ENCODE data around the gene ATP10A.

ATP10A gene

DNA sequence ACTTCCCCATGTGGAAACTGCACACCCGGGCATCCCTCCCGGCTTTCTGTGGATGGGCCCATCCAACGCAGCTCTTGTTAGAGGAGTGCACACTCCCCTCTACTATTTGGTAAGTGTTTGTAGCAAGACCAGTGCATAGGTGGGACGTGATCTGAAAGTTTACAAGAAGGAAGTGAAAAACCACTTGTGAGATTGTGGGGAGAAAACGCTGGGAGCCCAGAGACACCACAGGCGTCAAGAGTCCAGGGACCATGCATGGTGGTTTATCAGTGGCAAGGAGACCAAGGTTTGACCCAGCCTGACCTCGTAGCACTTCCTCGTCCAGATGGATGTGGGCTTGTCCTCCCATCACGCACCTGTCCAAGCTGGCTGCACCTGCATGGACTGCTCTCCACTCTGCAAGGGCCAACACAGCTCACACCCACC is 51.6 kb downstream of the ATP10A start:
- no peak for DNase-seq

DNA sequence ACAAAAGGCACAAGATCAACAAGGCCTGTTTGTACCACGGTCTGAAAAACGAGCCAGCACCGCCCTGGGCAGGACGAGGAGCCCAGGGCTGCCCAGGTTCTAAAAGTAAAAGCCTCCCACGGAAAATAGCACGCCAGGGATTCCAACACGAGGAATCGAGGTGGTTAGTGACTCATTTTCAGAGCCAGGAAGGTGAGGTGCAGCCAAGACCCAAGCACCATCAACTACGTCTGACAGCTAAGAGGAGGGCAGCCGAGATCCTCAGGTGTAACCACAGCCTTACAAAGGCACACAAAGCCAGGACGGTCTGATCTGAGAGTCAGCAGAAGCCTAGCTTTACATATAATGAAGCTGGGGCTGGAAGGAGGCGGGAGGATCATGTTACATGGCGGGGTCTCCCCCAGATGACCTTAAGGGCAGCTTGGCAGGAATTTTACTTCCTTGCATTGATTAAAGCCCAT is 52.5 kb downstream of the ATP10A start:
- DNase-seq = no peak

DNA sequence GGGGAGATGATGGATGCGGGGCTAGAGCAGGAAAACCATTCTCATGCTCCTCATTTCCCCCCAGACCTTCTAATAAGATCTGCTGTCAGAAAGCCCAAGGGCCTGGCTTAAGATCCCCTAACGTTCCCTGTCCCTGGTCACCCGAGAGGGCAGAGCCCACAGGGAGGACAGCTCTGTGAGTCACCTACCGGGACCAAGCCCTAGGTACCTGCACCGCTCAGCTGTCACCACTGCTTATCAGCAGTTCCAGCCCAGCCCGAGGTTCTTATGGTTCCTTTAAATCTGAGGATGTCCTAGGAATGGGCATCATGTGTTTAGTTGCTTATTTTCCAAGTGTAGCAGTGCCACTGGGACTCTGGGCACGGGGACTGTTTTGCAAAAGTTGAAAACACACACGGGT is 53.0 kb downstream of the ATP10A start:
- DNase-seq = no peak

DNA sequence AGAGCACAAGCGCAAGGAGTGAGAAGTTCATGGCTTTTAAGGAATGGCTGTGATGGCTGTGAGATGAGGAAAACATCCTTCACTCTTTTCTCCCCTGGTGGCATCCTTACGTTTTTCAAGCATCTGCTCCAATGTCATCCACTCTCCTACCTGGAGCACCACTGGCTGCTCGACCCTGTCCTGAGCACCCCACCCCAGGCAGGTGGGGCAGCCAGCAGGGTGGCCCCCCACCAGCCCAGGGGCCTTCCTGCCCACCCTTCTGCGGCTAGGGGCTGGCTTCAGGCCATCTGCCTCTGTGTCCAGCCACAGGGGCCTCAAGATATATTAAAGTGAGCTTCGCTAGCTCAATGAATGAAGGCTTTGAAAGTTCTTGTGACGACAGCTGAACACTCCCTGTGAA is 56.1 kb downstream of the ATP10A start:
- no peak for DNase-seq

DNA sequence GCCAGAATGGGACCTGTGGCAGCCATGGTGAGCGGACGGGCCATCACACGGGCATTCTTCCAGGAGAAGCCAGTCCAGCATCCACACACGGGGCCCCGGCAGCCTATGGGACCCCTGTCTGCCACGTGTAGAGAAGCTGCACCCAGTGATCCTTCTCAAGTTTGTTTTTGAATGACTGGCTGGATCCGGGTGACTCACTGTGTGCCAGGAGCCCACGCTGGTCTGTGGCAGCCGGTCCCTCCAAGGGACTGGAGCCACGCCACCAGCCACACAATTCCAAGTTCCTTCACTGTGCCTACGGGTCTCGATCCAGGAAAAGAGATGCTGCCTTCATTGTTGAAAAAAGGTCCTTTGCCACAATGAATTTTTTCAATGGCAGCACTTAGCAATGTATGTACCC is 58.1 kb downstream of the ATP10A start:
- no peak for DNase-seq

DNA sequence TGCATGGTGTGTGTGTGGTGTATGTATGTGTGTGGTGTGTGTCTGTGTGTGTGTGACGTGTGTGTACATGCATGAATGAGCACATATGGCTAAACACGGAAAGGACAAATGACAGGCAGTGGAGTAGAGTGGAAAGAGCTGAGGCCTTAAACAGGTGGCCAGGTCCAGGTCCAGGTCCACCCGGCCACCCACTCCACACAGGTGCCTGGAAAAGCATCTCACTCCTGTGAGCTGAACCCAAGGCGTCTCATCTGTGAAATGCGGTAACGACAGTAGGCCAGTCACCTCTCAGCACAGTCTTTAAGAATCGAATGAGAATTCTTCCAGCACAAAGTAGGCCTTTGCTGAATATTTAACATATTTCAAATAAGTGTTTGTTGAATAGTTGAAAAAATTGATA is 58.7 kb downstream of the ATP10A start:
- no peak for DNase-seq

DNA sequence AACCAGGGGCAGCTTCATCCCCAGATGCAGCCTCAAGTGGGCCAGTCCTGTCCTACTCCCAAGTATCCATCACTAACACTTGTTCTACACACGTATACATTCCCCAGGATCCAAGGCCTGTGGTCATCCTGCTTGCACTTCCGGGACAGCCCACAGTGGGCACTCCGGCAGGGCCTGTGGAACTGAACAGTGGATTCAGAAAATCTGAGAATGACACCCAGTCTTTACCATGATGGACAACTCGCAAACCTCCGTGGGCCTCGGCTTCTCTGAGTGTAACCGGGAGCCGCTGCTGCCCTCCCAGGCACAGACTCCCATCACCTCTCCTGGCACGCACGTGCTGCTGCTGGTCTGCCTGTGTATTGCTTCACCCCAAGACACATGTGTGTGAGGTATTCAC is 59.6 kb downstream of the ATP10A start:
- DNase-seq = no peak

DNA sequence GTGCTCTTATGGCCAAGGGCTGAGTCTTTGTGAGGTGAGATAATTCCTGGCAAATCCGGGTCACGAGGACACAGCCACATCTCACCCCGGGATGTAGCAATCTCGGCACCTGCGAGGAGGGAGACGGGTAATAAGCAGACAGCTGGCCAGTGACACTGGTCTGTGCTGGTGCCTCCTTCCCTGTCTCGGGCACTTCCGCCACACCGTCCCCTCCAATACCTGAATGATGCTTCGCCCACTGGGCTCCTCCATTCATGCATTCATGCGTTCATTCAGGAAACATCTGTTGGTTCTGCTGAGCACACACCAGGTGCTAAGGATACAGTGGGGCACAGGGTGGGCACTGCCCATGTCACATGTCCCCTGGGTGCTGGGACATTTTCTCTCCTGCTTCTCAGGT is 60.1 kb downstream of the ATP10A start:
- no peak for DNase-seq

DNA sequence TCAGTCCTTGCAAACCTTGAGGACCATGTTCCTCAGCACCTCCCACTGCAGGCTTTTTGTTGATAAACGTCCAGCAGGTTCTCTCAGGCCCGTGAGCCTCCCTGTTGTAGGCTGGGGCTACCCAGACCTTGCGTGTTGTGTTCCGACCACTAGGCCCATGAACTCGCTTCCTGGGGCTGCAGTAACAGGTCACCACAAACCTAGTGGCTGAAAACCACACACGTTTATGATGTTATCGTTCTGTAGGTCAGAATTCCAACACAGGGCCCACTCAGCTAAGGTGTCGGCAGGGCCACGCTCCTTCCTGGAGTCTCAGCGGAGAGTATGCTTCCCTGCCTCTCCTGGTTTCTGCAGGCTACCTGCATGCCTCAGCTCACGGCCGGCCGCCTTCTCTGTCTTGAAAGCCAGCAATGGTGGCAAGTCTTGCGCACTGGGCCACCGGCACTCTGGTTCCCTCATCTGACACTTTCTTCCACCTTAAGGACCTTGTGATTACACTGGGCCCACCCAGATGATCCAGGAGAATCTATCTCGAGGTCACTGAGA is 60.8 kb downstream of the ATP10A start:
- DNase-seq = no peak

DNA sequence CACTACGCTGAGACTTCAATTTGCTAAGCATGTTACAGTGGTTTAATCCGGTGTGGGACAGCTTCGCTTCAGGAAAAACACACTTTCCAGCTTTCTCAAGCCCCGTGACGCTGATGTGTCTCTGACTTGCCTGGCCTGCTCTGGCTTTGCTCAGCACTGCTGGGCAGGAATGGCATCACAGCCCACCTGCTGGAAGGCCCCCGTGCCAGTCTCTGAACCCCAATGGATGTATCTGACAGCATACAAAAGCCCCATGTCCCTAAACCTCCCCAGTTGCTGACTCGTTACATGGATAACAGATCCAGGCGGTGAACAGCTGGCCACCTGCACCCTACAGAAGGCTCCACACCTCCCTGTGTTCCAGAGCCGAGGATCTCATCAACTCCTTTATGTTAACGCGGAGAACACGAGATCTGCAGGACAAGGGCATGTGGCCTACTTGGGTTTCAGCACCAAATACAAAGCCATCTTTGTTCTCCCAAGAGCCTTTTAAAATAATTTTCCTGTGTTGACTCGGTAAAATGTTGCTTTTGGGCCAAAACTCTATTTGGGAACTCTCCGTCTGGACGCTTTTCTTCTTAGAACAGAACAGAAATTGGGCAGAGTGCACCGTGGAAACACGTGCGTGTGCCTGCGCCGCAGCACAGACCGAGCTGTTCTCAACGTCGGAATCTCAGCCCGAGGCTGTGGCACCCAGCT is 61.4 kb downstream of the ATP10A start:
- DNase-seq = no peak

DNA sequence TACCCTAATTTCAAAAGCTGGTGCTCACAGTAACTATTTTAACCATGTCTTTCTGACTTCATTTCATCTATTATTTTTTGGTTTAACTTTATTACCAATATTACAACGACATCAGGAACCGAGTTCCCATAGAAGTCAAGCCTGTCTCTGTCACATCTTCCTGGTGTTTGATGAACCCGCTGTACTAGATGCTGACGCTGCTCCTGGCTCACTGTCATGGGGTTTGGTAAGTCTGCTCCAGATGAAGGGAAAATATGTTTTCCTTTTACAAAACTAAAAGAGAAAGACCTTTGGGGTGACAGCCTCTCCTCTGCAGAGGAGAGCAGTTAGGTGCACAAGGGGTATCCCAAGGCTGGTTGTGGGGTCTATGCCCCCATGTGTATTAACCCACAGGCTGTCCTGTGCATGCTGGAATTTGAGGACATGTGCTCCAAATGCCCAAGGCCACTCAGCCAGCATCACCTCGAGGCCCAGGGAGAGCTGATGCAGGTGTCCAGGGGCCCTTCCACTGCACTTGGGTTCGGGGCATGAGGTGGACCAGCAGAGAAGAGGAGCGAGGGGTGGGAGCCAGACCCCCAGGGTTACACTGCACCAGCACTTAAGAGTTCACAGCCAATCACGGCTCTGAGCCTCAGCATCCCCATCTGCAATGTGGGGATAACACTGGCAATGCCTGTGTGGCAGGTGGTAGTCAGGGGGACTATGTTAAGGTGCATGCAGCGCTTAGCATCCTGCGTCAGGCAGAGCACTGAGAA is 62.2 kb downstream of the ATP10A start:
- no peak for DNase-seq

DNA sequence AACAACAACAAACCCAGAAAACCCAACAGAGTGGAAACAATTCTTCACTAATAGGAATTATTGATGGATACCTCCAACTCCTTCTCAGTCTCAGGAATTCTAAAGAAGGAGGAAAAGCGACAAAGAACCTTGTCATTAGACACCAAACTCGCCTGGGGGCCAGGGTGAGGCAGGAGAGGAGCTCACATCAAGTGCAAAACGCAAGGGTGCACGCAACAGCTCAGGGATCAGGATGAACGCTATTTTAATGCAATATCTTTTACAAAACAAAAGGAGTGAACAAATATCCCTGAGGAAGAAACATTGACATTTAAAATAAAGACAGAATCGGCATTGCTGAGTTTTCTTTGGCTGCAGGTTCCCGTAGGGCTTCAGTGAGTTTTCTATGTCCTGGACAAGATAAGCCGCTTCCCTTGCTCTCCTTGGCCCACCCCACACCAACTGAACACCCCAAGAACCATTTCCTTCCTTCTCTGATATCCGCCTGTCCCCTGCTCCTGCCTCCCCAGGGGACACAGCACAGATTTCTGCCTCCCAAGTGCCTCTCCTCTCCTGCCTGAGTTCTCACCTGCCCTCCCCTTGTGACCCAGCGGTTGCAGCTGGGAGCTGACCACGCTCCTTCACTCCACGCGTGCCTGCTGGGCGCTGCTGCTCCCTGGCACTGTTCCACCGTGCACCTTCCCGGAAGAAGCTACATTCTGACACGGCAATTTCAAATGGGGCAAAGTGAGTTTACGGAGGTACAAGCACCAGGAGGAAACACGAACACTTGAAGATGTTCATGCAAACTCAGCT is 63.0 kb downstream of the ATP10A start:
- DNase-seq = no peak

DNA sequence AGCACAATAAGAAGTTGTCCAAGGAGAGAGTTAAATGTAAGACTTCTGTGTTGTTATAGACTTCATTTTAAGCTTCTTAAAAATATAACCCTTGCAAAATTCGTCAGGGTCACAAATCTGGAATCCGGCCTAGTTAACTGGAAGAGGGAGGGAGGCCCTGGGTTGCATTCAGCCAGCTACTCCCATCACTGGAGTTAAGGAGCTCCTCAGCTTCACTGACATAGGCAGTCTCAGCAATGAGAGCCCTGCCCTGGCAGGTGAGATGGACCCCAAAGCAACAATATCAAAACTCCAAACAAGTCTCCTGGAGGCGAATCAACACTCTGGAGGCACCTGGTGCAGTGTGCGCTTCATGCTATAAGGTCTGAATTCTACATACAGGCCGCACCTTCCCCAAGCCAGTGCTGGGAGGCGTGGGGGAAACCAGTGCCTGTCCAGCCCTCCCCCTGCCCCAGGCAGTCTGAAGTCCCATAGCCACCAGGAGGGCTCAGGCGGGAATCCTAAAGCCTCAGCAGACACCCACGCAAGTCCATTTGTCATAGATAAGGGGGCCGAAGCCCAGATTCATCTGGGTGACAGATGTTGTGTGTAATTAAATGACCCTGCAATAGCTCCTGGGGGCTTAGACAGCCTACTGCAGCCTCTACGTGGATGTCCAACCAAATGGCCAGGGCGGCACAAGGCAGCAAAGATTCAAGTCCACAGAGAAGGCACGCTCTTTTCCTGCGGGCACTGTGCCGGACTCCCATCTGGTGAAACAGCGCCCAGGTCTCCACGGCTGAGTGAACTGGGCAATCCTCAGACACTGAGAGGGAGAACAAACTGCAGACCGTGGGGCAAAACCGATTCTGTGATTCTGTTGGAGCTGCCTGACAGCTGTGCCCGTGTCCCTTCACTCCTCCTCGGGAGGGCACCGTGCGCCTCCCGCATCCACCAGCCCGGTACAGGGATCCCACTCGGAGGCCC is 64.9 kb downstream of the ATP10A start:
- DNase-seq = no peak

DNA sequence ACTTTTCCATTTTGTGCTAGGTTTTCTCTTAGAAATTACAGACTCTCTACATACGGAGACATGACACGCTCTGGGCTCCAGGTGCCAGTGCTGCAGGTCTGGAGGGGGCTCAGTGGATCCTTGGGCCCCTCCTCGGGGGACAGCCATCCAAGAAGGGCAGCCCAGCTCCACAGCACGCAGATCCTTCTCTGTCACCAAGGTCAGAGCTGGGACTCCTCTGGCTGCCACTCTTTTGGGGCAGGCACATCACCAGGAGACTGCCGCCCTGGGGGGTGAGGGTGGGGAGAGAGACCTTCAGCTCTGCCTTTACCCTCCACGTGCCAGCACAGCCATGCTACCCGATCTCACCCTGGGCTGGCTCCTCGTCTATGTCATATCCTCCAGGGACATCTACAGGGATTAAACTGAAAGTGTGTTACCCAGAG is 65.6 kb downstream of the ATP10A start:
- DNase-seq = no peak

DNA sequence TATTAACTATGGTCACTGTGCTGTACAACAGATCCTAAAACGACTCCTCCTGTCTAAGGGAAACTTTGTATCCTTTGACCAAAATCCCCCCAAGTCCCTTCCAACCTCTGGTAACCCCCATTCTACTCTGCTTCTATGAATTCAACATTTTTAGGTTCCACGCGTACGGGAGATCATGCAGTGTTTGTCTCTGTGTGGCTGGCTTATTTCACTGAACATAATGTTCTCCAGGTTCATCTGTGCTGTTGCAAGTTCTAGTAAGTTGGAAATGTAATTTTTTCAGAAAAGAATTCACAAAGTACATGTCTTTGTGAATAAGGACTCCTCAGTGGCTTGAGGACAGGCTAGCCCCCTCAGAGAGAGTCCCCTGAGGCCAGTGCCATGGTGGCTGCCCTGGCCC is 66.1 kb downstream of the ATP10A start:
- DNase-seq = no peak

DNA sequence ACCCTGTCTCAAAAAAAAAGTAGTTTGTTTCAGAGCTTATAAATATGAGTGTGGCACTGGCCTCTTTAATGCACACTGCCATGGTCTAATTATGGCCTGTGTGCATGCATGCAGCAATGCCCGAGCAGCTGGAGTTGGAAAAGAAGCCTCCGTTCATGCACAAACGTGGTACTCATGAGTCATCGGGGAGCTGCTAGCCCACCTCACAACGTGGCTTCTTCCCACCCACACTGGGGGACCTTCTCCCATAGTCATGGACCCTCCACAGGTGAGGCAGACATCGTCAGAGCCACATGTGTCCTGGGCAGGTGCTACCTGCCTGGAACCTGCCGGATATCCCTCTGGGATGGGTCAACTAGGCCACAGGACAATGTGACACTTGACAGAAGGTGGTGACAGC is 66.7 kb downstream of the ATP10A start:
- no peak for DNase-seq

DNA sequence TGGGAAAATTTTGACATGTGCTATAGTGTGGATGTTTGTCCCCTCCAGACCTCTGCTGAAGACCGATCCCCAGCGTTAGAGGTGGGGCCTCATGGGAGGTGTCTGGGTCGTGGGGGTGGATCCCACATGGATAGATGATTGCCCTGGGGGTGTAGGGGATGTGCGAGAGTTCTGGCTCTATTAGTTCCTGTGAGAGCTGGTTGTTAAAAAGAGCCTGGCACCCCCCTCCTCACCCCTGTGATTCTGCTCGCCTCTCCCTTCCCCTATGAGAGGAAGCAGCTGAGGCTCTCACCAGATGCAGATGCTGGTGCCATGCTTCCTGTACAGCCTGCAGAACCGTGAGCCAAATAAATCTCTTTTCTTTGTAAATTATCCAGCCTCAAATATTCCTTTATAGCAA is 67.4 kb downstream of the ATP10A start:
- DNase-seq = no peak

DNA sequence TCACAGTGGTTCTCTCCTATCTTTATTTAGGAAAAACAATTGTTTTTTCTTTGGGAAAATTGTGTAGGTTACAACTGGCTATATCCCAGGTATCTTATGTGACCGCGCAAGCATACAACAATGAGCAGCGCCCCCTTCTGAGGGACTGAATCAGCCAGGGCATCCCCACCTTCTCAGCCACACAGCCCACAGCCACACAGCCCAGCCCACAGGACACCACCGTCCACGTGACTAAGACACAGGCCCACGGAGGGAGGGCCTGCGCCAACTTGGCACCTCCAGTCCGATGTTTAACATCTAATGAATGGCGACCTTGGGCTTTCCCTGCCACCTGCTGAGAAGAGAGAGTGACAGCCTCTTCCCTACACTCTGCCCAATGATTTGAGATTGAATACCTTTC is 68.1 kb downstream of the ATP10A start:
- DNase-seq = no peak

DNA sequence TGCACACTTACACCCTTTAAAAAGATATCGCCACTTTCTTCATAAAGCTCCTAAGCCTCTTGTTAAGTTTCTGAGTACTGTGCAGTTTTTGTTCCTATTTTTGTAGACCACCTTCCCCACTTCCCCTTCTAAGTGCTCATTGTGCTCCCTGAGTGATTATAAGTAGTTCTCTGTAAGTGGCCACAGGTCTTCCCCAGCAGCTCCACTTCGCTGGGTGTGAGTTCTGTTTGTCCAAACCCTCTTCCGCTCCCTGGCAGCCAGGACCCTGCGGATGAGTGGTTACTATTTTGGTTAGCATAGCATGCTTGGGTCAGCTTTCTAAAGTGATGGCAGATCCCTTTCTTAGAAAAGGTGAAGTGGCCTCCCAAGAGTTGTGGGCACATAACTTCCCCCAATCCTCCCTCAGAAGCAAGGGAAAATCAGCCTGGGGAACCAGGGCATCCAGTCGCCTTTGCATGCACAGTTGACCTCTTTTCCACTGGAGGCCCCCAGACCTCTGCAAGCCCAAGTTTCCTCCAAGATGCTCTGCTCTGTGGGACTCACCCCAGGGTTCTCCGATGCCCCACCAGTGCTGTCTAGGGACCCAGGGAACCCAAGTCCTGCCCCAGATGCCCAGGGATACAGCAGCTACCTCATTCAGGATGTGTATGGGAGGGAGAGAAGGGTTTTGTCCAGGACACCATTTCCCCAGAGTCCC is 69.6 kb downstream of the ATP10A start:
- no peak for DNase-seq

DNA sequence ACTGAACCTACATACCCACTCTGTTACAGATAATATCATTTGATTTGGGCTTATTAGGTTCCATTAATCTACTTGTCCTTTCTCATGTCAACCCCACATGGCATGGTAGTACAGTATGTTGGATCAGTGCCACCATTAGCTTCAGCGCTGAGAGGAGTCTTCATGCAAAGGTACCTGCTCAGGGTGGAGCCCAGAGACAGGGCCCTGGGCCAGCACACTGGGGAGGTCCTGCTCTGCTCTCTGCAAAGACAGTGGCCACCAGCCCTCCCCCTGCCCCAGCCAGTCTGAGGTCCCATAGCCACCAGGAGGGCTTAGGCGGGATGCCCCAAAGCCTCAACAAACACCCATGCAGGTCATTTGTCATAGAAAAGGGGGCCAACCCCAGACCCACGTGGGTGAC is 71.0 kb downstream of the ATP10A start:
- DNase-seq = no peak

DNA sequence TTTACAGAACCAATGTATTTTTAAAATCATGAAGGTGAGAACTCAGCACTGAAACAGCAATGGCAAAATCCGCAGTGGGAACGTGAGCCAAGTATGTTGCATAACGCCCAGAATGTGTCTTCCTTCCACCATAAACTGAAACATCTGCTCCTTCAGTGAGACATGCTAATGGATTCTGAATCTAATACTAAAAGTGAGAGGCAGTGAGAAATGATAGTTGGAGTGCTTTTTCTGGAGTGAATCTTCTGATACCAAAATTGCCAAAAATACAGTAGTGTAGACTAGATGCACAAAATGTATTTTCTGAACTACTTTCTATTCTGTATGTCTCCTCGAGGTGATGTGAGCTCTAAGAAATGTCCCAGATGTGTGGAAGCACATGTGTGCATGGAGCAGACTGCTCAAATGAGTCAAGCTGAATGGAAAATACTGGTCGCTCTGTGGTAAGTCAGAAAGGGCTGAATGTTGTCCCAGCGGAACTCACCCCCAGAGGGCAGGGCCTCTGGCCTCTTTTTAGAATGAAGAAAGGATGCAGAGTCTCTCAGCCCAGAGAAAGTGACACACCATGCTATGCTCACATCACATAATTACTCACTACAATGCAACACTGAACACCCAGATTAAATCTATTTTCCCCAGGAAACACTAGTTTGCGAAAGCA is 73.0 kb downstream of the ATP10A start:
- no peak for DNase-seq

All from COR-L47 (cell line).